SKM-1 (cell line): ENCODE results near the gene ARHGAP19.

ENCODE experiments used
- DNase-seq: peaks from one replicate; lab custom pipeline; 2025; ENCODE audit not compliant: unreplicated experiment; lab: John Stamatoyannopoulos, UW

ARHGAP19 gene

GRCh38 chr10:97229322-97230015 is 63.0 kb downstream of the ARHGAP19 start:
- no peak for DNase-seq

- DNase-seq: no peak
Measured at GRCh38 chr10:97228775-97229157, 63.7 kb downstream of the ARHGAP19 start.

- no peak for DNase-seq
Measured at GRCh38 chr10:97228130-97228774, 64.2 kb downstream of the ARHGAP19 start.

GRCh38 chr10:97226398-97226797 is 66.0 kb downstream of the ARHGAP19 start:
- no peak for DNase-seq

- no peak for DNase-seq
Measured at GRCh38 chr10:97224483-97225435, 67.7 kb downstream of the ARHGAP19 start.

- no peak for DNase-seq
Measured at GRCh38 chr10:97222326-97222961, 70.0 kb downstream of the ARHGAP19 start.

- no peak for DNase-seq
Measured at GRCh38 chr10:97220355-97220754, 72.1 kb downstream of the ARHGAP19 start.

- DNase-seq: no peak
Measured at GRCh38 chr10:97217299-97217698, 75.1 kb downstream of the ARHGAP19 start.

GRCh38 chr10:97215619-97216260 is 76.7 kb downstream of the ARHGAP19 start:
- no peak for DNase-seq

GRCh38 chr10:97213431-97213830 is 79.0 kb downstream of the ARHGAP19 start:
- DNase-seq: no peak

- DNase-seq: no peak
Measured at GRCh38 chr10:97211229-97211628, 81.2 kb downstream of the ARHGAP19 start.

- peak; percentile 37 for DNase-seq
Measured at GRCh38 chr10:97210543-97210960, 81.9 kb downstream of the ARHGAP19 start.

- no peak for DNase-seq
Measured at GRCh38 chr10:97207756-97208346, 84.6 kb downstream of the ARHGAP19 start.

- no peak for DNase-seq
Measured at GRCh38 chr10:97207131-97207530, 85.3 kb downstream of the ARHGAP19 start.

- DNase-seq: no peak
Measured at GRCh38 chr10:97204826-97205679, 87.4 kb downstream of the ARHGAP19 start.

GRCh38 chr10:97203220-97203619 is 89.2 kb downstream of the ARHGAP19 start:
- no peak for DNase-seq

- no peak for DNase-seq
Measured at GRCh38 chr10:97200616-97201015, 91.8 kb downstream of the ARHGAP19 start.

- DNase-seq: no peak
Measured at GRCh38 chr10:97199152-97199551, 93.3 kb downstream of the ARHGAP19 start.

GRCh38 chr10:97197030-97197500 is 95.4 kb downstream of the ARHGAP19 start:
- DNase-seq: no peak
